Measurements from ENCODE around the gene OPN1MW3.
"Not testable (repeated sequence)": the region's sequence is repeated elsewhere in the genome, so short reads cannot be mapped to it uniquely, and the experiment has no call there.

Gene OPN1MW3

GRCh38 chrX:154257282-154257681, at the start of gene OPN1MW3:
OPN1MW3 (plus strand) TSS chrX:154257582; CDS start chrX:154257620, 38 bp downstream.
- CTCF ChIA-PET; DNase-seq (ENCODE audit: extremely low spot score); POLR2A ChIA-PET: not testable (repeated sequence)

GRCh38 chrX:154209670-154210418, 47.5 kb upstream of the OPN1MW3 start:
- POLR2A ChIA-PET; CTCF ChIA-PET; DNase-seq (ENCODE audit: extremely low spot score): not testable (repeated sequence)

- DNase-seq (ENCODE audit: extremely low spot score); POLR2A ChIA-PET; CTCF ChIA-PET: not testable (repeated sequence)
Observed at GRCh38 chrX:154211057-154211456, 46.3 kb upstream of the OPN1MW3 start.

GRCh38 chrX:154211499-154211898, 45.9 kb upstream of the OPN1MW3 start:
- CTCF ChIA-PET; DNase-seq (ENCODE audit: extremely low spot score); POLR2A ChIA-PET: not testable (repeated sequence)

- DNase-seq (ENCODE audit: extremely low spot score); POLR2A ChIA-PET; CTCF ChIA-PET: not testable (repeated sequence)
Observed at GRCh38 chrX:154219456-154219855, 37.9 kb upstream of the OPN1MW3 start, which contains the start of gene OPN1MW2. OPN1MW2 (plus strand) TSS chrX:154219756; CDS start chrX:154219816, 60 bp downstream.

- DNase-seq (ENCODE audit: extremely low spot score); CTCF ChIA-PET; POLR2A ChIA-PET: not testable (repeated sequence)
Observed at GRCh38 chrX:154225292-154225691, 32.1 kb upstream of the OPN1MW3 start.

GRCh38 chrX:154226706-154227105, 30.7 kb upstream of the OPN1MW3 start:
- CTCF ChIA-PET; POLR2A ChIA-PET; DNase-seq (ENCODE audit: extremely low spot score): not testable (repeated sequence)

GRCh38 chrX:154231443-154231842, 25.9 kb upstream of the OPN1MW3 start:
- CTCF ChIA-PET; POLR2A ChIA-PET; DNase-seq (ENCODE audit: extremely low spot score): not testable (repeated sequence)

- POLR2A ChIA-PET; DNase-seq (ENCODE audit: extremely low spot score); CTCF ChIA-PET: not testable (repeated sequence)
Observed at GRCh38 chrX:154233620-154234019, 23.8 kb upstream of the OPN1MW3 start.

GRCh38 chrX:154238939-154239559, 18.3 kb upstream of the OPN1MW3 start:
- POLR2A ChIA-PET; DNase-seq (ENCODE audit: extremely low spot score): not testable (repeated sequence)
- CTCF ChIA-PET, result interaction anchor here (1.0 kb wide), 1 partner anchor 69 kb away, joined by 4 read pairs; no protein-coding TSS in a partner anchor

- CTCF ChIA-PET, result interaction anchor here (1.0 kb wide), 1 partner anchor 68 kb away, joined by 4 read pairs; no protein-coding TSS in a partner anchor
- POLR2A ChIA-PET; DNase-seq (ENCODE audit: extremely low spot score): not testable (repeated sequence)
Observed at GRCh38 chrX:154239982-154240503, 17.3 kb upstream of the OPN1MW3 start.

GRCh38 chrX:154247377-154248045, 9.9 kb upstream of the OPN1MW3 start:
- DNase-seq (ENCODE audit: extremely low spot score); POLR2A ChIA-PET; CTCF ChIA-PET: not testable (repeated sequence)

GRCh38 chrX:154248076-154248475, 9.3 kb upstream of the OPN1MW3 start:
- POLR2A ChIA-PET; DNase-seq (ENCODE audit: extremely low spot score); CTCF ChIA-PET: not testable (repeated sequence)

GRCh38 chrX:154258711-154259110, 1.3 kb downstream of the OPN1MW3 start:
- CTCF ChIA-PET; POLR2A ChIA-PET; DNase-seq (ENCODE audit: extremely low spot score): not testable (repeated sequence)

GRCh38 chrX:154263072-154263471, 5.7 kb downstream of the OPN1MW3 start:
- CTCF ChIA-PET; DNase-seq (ENCODE audit: extremely low spot score); POLR2A ChIA-PET: not testable (repeated sequence)

- DNase-seq (ENCODE audit: extremely low spot score); POLR2A ChIA-PET; CTCF ChIA-PET: not testable (repeated sequence)
Observed at GRCh38 chrX:154269245-154269644, 11.9 kb downstream of the OPN1MW3 start.

- DNase-seq (ENCODE audit: extremely low spot score); CTCF ChIA-PET; POLR2A ChIA-PET: not testable (repeated sequence)
Observed at GRCh38 chrX:154284489-154285338, 27.3 kb downstream of the OPN1MW3 start.

- DNase-seq (ENCODE audit: extremely low spot score); CTCF ChIA-PET; POLR2A ChIA-PET: not testable (repeated sequence)
Observed at GRCh38 chrX:154286406-154286805, 29.0 kb downstream of the OPN1MW3 start.

All from GM10248 (cell line).